Measurements from ENCODE around the gene NPS. TPM values are rescaled to one million over a fixed set of nuclear protein-coding genes. Genes with fewer than 3 reads are reported as not detected.

NPS gene
- total RNA-seq, 4 donors from 2014 or later = not detected

DNA sequence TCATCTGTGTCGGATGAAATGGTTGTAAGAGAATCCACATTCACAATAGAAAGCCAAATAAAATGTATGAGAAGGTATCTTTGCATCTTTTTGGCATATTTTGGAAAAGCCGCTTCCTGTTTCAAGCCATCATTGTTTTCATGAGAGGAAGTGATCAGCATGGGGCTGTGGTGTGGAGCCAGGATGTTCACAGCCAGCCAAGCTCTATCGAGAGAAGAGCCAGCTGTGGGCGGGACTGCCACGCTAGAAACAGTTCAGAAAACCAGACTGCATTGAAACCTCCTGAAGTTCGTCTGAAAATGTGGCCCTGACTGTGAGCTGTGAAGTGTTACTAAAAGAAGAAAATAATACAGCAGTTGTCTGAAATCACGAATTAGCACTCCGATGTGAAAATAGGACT lies 21.2 kb upstream of the NPS start:
- Histone ChIP-seq H3K27ac (no peak overlapping the region), H3K9me3 (no peaks in the 10 kb centered on the region), H3K27me3 (no peaks in the 10 kb centered on the region), H3K36me3 (no peaks in the 10 kb centered on the region), H3K4me1 (no peaks in the 10 kb centered on the region), H3K4me3 (no peak overlapping the region)
- WGBS, 2 donors = 56 to 60% methylated on average over 6 to 8 of the region's 8 CpGs
- TF ChIP-seq, protein P1, sequence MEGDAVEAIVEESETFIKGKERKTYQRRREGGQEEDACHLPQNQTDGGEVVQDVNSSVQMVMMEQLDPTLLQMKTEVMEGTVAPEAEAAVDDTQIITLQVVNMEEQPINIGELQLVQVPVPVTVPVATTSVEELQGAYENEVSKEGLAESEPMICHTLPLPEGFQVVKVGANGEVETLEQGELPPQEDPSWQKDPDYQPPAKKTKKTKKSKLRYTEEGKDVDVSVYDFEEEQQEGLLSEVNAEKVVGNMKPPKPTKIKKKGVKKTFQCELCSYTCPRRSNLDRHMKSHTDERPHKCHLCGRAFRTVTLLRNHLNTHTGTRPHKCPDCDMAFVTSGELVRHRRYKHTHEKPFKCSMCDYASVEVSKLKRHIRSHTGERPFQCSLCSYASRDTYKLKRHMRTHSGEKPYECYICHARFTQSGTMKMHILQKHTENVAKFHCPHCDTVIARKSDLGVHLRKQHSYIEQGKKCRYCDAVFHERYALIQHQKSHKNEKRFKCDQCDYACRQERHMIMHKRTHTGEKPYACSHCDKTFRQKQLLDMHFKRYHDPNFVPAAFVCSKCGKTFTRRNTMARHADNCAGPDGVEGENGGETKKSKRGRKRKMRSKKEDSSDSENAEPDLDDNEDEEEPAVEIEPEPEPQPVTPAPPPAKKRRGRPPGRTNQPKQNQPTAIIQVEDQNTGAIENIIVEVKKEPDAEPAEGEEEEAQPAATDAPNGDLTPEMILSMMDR (IDR thresholded peaks at IDR 0.05) = no peak
- TF ChIP-seq POLR2A (IDR thresholded peaks at IDR 0.05) = no peak
- intact Hi-C loops (cut with DNase I) = no loop called here
- no peak for DNase-seq

DNA sequence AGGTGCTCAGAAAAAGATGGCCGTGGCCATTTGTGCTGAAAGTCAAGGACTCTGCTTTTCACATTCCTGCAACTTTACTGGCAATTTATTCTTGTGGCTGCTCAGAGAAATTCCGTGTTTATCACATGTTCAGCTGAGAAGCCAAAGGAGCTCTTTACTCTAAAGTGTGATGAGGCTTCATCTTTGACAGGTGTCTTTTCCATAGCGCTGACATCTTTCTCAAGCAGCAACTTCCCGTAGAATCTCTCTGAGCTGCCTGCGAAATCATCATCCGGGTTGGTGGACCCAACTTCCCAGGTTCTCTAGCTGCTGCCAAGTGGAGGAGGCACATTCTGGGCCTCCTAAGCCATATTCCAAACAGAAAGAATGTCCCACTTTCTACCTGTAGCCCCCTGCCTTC lies 16.9 kb upstream of the NPS start:
- no peaks in the 10 kb centered on the region for H3K27me3 ChIP-seq
- TF ChIP-seq, protein P1 (IDR thresholded peaks at IDR 0.05) = no peak
- TF ChIP-seq POLR2A (IDR thresholded peaks at IDR 0.05) = no peak
- intact Hi-C loops (cut with DNase I) = no loop called here
- no peak overlapping the region for H3K4me3 ChIP-seq
- no peaks in the 10 kb centered on the region for H3K4me1 ChIP-seq
- H3K27ac ChIP-seq = no peak overlapping the region
- no peak for DNase-seq
- 83 to 85% methylated on average over 3 to 6 of the region's 6 CpGs for WGBS, 2 donors
- H3K36me3 ChIP-seq = no peaks in the 10 kb centered on the region
- no peaks in the 10 kb centered on the region for H3K9me3 ChIP-seq

DNA sequence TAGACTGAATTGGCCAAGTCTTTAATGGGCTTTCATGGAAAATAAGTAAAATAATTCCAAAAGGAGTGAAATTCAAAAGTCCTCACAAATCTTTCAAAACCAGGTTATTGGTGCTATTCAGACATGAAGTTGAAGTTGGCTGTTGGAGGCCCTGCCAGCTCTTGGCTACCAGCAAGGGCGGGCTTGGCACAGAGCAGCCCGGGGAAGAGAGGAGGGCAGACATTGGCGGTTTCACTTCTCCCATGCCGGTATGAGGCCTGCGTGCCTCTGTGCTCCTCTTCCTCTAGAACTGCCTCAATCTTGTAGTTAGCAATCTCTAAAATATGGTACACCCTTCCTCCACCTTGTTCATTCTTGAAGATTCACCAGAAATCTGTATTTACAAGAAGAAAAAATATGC lies 16.4 kb upstream of the NPS start:
- H3K27me3 ChIP-seq = no peaks in the 10 kb centered on the region
- H3K4me1 ChIP-seq = no peaks in the 10 kb centered on the region
- DNase-seq = no peak
- 91 to 93% methylated on average over 3 to 5 of the region's 5 CpGs for WGBS, 2 donors
- intact Hi-C loops (cut with DNase I) = no loop called here
- TF ChIP-seq, protein P1 (IDR thresholded peaks at IDR 0.05) = no peak
- no peak for TF ChIP-seq POLR2A (IDR thresholded peaks at IDR 0.05)
- no peak overlapping the region for H3K4me3 ChIP-seq
- no peaks in the 10 kb centered on the region for H3K9me3 ChIP-seq
- H3K36me3 ChIP-seq = no peaks in the 10 kb centered on the region
- no peak overlapping the region for H3K27ac ChIP-seq

DNA sequence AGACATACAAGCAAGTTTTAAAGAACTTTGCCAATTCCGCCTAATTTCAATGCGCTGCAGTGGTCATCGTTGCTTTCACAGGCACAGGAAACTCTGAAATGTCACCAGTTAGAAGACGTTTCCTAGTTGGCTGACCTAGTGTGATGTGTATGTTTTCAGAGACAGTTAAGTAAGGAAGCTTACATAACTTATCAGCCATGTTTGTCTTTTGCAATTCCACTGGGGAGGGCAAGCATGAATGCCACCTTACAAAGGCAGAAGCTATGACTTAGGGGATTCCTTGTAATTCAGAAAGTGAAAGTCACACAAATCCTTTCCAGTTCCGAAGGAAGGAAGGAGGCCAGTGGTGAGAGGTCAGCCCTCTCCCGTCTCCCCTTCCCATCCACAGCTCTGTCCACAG lies 15.0 kb upstream of the NPS start:
- no peak overlapping the region for H3K4me3 ChIP-seq
- H3K36me3 ChIP-seq = no peaks in the 10 kb centered on the region
- H3K4me1 ChIP-seq = no peaks in the 10 kb centered on the region
- 63 to 72% methylated on average over 5 of the region's 6 CpGs for WGBS, 2 donors
- intact Hi-C loops (cut with DNase I) = no loop called here
- no peak for DNase-seq
- no peaks in the 10 kb centered on the region for H3K27me3 ChIP-seq
- TF ChIP-seq, protein P1 (IDR thresholded peaks at IDR 0.05) = no peak
- no peak for TF ChIP-seq POLR2A (IDR thresholded peaks at IDR 0.05)
- H3K9me3 ChIP-seq = no peaks in the 10 kb centered on the region
- no peak overlapping the region for H3K27ac ChIP-seq

DNA sequence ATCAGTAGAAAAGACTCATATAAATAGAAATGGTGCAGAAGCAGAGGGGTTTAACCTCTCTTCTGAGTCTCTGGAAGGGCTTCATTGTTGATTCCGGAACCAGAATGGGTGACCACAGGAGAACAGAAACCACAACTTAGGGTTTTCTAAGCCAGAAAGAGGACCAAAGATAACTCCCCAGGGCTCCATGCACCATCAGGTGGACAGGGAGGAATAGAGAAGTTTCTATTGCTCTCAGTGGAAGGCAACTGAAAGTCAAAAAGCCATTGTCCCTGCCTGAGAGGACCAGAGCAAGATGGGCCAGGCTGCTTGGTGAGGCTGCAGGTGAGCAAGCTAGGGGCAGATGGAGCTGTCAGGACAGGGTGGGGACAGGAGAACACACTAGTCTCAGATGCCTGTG lies 14.6 kb upstream of the NPS start:
- no peaks in the 10 kb centered on the region for H3K9me3 ChIP-seq
- WGBS, 2 donors = 73 to 90% methylated on average over 1 of the region's 1 CpG
- no peaks in the 10 kb centered on the region for H3K36me3 ChIP-seq
- H3K27me3 ChIP-seq = no peaks in the 10 kb centered on the region
- intact Hi-C loops (cut with DNase I) = no loop called here
- H3K4me3 ChIP-seq = no peak overlapping the region
- H3K4me1 ChIP-seq = no peaks in the 10 kb centered on the region
- no peak overlapping the region for H3K27ac ChIP-seq
- no peak for DNase-seq
- no peak for TF ChIP-seq POLR2A (IDR thresholded peaks at IDR 0.05)
- TF ChIP-seq, protein P1 (IDR thresholded peaks at IDR 0.05) = no peak
